ENCODE data around the gene USP19.
A peak's percentile ranks its signal among the peaks of the same experiment; 100 is the strongest.

Gene USP19

GRCh38 chr3:49120438-49121131 lies at the start of gene USP19:
USP19 (minus strand) TSS chr3:49120823; CDS start chr3:49119145, 1,678 bp downstream.
- DNase-seq, result peak; percentile 57

DNA sequence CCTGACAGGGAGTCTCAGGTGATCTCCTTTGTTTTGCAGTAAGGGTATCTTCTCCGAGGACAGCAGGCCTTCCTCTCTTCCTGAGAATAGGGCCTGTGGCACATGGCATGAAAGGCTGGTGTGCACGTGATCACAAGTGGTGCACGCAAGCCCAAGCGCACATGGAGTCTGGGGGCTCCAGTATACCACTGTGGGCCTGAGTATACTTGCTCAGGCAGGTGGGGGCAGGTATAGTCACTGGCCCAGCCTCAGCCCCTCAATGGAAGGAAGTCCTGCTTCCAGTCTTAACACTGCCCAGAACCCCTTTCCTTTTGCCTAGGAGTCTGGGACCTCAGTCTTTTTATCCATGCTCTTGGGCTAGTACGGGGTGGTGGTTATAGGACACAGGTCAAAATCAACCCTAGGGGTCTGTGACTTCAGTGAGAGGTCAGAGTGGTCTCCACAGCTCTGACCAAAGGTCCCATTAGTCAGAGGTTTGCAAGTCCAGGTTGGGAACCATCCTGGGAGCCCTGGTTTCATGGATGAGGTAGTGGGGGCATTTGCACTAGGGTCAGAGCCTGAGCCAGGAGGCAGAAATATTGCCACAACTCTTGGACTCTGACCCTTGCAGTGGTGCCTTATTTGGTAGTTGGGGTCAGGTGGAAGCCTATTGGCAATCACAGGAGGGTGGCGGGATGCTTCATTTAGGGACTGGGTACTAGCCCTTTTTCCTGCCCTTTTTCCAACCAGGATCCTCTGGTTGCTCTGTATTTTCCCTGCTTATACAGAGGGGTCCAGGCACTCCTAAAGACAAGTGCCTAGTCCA lies 46.3 kb upstream of the USP19 start:
- DNase-seq, result no peak

GRCh38 chr3:49165771-49166751 lies 45.4 kb upstream of the USP19 start, which contains the start of gene CCDC71:
CCDC71 (minus strand) TSS chr3:49166331; CDS start chr3:49164208, 2,123 bp downstream.
- peak; percentile 23 for DNase-seq

DNA sequence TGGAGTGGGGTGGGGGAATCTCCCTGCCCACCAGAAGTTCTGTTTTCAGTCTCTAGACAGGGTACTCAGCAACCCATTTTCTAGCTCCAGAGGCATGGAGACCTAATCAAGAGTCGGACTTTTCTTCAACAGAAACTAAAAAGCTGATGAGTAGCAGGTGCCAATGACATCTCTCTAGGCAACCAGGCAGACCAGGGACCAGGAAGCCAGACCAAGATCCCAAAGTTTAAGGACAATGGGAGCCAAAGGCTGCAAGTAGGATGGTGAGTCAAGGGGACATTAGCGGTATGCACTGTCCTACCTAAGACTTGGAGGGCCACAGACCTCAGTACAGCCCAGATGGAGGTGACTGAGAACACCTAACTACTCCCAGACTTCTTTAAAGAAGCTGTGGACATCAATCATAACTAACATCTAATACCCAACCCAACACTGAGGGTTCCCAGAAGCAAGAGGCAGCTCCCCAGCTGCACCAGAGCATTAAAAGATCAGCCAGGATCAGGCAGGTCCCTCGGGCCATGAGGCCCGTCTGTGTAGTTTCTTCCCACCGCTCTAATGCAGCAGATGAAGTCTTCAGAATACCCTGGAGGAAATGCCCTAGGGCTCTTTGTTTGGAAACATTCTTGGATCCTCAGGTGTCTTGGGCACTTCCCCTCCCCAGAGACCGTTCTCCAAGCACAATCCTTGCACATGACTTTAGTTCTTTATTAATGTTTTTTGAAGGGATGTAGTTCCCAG lies 44.5 kb upstream of the USP19 start:
- DNase-seq, result no peak

DNA sequence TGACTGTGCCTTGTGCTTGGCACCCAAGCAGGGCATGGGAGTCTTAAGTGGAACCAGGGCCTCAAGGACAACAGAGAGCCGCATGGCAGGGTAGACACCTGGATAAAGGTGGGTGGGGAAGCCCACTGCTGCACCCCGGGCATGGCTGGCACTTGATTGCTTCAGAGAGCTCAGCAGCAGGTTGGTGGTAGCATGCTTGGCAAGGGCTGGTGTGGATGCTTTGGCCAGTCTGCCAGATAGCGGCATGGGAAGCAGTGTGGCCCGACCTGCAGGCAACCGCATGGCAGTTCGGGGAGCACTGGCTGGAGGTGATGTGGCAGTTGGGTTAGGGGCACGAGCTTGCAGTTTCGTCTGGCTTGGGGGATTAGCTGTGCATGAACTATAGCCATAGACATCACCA lies 43.0 kb upstream of the USP19 start:
- no peak for DNase-seq

- no peak for DNase-seq
These were observed 42.3 kb upstream of the USP19 start for GRCh38 chr3:49162751-49163419.

GRCh38 chr3:49161808-49162530 lies 41.3 kb upstream of the USP19 start:
- no peak for DNase-seq

- DNase-seq, result no peak
These were observed 40.6 kb upstream of the USP19 start for GRCh38 chr3:49161197-49161596.

GRCh38 chr3:49158792-49159191 lies 38.2 kb upstream of the USP19 start:
- no peak for DNase-seq

- no peak for DNase-seq
These were observed 37.6 kb upstream of the USP19 start for GRCh38 chr3:49158103-49158709.

GRCh38 chr3:49157289-49157688 lies 36.7 kb upstream of the USP19 start:
- DNase-seq, result no peak

DNA sequence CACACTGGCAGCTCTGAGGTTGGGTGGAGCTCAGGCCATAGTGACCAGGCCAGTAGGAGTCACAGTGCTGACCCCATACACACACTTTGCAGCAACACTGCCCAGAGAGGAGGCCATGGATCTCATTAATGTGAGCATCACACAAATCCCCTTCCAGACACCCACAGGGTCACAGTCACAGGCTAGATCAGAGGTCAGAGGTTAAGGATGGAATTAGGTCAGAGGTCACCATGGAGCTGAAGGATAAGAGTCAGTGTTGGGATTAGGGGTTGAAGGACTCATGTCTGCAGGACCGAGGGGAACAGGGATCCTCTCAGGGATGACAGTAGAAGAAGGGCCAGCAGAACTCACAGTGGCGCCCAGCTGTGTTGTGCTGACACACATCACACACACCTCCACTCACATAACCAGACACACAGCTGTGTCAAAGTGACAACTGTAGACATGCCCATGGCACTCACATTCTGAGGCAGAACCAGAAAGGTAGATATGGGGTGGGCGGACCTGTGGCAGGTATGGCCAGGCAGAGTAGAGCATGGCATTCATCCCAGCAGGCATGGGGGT lies 32.8 kb upstream of the USP19 start:
- DNase-seq, result no peak

GRCh38 chr3:49151610-49152009 lies 31.0 kb upstream of the USP19 start:
- no peak for DNase-seq

DNA sequence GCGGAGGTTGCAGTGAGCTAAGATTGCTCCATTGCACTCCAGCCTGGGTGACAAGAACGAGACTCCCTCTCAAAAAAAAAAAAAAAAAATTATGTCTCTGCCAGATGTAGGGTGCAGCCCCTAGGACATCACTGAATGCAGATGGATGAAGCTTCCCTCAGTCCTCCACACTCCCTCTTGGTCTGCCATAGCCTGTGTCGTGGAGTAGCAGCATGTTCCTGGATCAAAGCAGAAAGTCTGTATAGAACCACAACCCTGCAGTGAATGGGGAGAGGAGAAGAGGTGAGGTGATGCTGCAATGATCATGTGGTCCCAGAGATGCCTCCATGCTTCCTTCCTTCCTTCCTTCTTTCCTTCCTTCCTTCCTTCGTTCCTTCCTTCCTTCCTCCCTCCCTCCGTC lies 27.5 kb upstream of the USP19 start:
- DNase-seq, result no peak

DNA sequence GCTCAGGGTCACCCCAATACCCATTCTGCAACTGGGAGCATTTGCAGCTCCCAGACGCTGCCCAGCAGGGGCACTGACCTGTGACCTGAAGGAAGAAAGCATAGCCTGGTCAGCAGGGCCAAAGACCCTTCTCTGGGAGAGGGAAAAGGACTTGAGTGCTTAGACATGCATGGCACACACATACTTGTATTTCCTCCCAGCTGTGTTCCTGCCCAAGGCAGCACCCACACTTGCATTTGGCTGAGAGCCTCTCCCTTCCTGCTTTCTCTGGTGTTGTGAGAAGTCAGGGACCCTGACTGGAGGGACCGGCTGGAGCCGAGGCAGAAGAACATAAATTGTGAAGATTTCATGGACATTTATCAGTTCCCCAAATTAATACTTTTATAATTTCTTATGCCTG lies 19.5 kb upstream of the USP19 start:
- no peak for DNase-seq

- DNase-seq, result no peak
These were observed 14.9 kb upstream of the USP19 start for GRCh38 chr3:49135499-49135898.

- DNase-seq, result no peak
These were observed 14.0 kb upstream of the USP19 start for GRCh38 chr3:49134471-49135265.

DNA sequence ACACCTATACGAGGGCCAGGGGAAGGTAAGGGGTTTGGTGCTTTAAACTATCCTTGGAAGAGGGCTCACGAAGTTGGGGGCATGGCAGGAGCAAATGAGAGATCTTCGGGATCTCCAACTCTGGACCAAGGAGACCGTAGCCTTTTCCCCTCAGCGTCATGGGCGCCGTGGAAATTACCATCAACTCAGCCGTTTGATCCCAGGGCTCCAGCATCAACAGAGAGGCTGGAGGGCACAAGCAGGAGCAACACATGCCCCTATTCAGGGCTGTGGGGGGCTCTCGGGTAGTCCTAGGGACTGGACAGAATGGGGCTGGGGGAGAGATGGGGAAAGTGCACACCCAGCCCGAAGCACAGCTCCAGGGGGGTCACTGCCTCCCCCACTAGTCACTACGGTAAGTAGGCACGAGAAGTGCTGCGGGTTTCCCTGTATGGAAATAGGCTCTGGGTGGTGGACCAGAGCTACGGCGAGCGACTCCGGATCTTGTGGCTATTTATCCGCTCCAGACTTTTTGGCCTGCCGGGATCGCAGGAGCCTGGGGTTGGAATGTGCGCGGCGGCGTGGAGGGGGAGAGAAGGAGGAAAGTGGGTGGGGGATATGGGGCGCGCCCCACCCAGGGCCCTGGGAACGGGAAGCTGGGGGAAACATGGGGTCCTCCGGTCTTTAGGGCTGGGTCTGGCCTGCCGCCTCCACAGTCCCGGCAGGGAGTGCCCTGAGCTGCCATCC lies 12.8 kb upstream of the USP19 start:
- DNase-seq, result peak; percentile 51
